ENCODE results near the gene LIFR. TPM values are rescaled to one million over a fixed set of nuclear protein-coding genes. Genes with fewer than 3 reads are reported as not detected.

Gene LIFR
- total RNA-seq, 1 experiment from 2014 or later = 10.4 TPM

GRCh38 chr5:38534156-38534453 lies 22.3 kb downstream of the LIFR start:
- intact Hi-C loops (cut with micrococcal nuclease) = no loop called here
- Histone ChIP-seq H3K9me2 (replicated peaks; ENCODE audit: low read length) (no peaks in the 10 kb centered on the region), H3K9ac (ENCODE audit: low read length) (no peak overlapping the region), H3K9me3 (ENCODE audit: low read length) (no peaks in the 10 kb centered on the region), H3K4me2 (ENCODE audit: low read length) (no peak overlapping the region), H3K79me2 (ENCODE audit: low read length) (no peaks in the 10 kb centered on the region), H2AFZ (ENCODE audit: low read length) (no peak overlapping the region), H3K27ac (ENCODE audit: low read length) (no peak overlapping the region), H4K20me1 (ENCODE audit: low read length) (no peaks in the 10 kb centered on the region), H3F3A (ENCODE audit: low read length, unreplicated experiment) (no peaks in the 10 kb centered on the region), H3K4me1 (ENCODE audit: insufficient read depth, low read length) (no peaks in the 10 kb centered on the region), H3K27me3 (ENCODE audit: low read length) (no peaks in the 10 kb centered on the region), H3K4me3 (ENCODE audit: low read length) (no peak overlapping the region), H3K36me3 (ENCODE audit: low read depth, low read length) (no peaks in the 10 kb centered on the region)
- no peak for TF ChIP-seq CTCF (conservative IDR thresholded peaks at IDR 0.05; ENCODE audit: low read depth, low read length)
- TF ChIP-seq EZH2 (IDR thresholded peaks at IDR 0.05; ENCODE audit: low read length, unreplicated experiment) = no peak
- TF ChIP-seq EZH2phosphoT487 (IDR thresholded peaks at IDR 0.05; ENCODE audit: borderline replicate concordance, low read length) = no peak
- ChIA-PET CTCF (no interaction called here), POLR2A (ENCODE audit: unreplicated experiment) (no interaction called here)
- no TSS peak for BruUV-seq (replicated peaks)
- ATAC-seq (no peak), DNase-seq (no peak)

DNA sequence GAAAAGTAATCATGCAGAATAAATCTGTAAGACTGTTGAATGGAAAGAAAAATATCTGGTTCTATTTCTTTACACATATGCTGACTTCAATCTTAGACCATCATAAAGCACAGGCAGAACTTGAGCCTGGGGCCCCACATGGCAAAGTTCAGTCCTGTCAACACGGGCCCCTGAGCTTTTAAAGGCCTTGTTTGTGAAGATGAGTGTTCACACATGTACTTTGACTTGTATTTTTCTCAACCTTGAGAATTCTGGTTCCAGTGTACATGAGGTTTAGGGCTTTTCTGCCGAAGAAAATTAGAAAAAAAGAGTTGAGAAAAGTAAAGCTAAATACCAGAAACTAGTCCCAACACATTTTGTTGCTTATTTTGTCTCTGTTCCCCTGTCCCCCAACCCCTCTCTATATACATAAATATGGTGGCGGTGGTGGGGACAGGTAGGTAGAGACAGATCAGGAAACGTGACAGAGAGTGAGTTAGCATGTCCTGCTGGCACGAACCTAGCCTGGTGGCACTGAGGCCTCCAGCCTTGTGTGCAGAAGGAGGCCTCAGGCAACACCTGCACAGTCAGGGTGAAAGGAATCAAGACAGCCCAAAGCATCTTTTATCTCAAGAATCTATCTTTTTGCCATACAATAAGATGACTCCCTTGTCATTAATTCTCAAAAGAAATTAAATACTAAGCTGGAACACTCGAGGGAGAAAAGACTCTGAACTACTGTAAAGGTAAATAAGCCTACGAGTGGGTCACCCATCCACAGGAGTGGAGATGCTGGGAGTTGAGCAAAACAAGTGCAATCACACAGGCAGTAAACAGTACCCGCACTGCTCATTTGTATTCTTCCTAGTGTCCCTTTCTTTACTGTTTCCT lies 22.9 kb downstream of the LIFR start:
- POLR2A ChIA-PET (ENCODE audit: unreplicated experiment) = no interaction called here
- no TSS peak for BruUV-seq (replicated peaks)
- no peak overlapping the region for H3K4me2 ChIP-seq (ENCODE audit: low read length)

More for the DNA sequence above, 22.9 kb downstream of the LIFR start:
- H3K9me3 ChIP-seq (ENCODE audit: low read length) = no peaks in the 10 kb centered on the region
- H3K79me2 ChIP-seq (ENCODE audit: low read length) = no peaks in the 10 kb centered on the region
- TF ChIP-seq CTCF (conservative IDR thresholded peaks at IDR 0.05; ENCODE audit: low read depth, low read length) (no peak), EZH2 (IDR thresholded peaks at IDR 0.05; ENCODE audit: low read length, unreplicated experiment) (no peak), EZH2phosphoT487 (IDR thresholded peaks at IDR 0.05; ENCODE audit: borderline replicate concordance, low read length) (no peak)
- H3F3A ChIP-seq (ENCODE audit: low read length, unreplicated experiment) = no peaks in the 10 kb centered on the region
- H3K4me1 ChIP-seq (ENCODE audit: insufficient read depth, low read length) = no peaks in the 10 kb centered on the region
- no peak overlapping the region for H3K9ac ChIP-seq (ENCODE audit: low read length)
- no peaks in the 10 kb centered on the region for H3K9me2 ChIP-seq (replicated peaks; ENCODE audit: low read length)
- intact Hi-C loops (cut with micrococcal nuclease) = no loop called here
- DNase-seq (no peak), ATAC-seq (no peak)
- H4K20me1 ChIP-seq (ENCODE audit: low read length) = no peaks in the 10 kb centered on the region
- H3K27me3 ChIP-seq (ENCODE audit: low read length) = no peaks in the 10 kb centered on the region
- H3K27ac ChIP-seq (ENCODE audit: low read length) = no peak overlapping the region
- H3K36me3 ChIP-seq (ENCODE audit: low read depth, low read length) = no peaks in the 10 kb centered on the region
- CTCF ChIA-PET = interaction anchor here (0.7 kb wide), 1 partner anchor 149 kb away, joined by 3 read pairs; no protein-coding TSS in a partner anchor
- no peak overlapping the region for H2AFZ ChIP-seq (ENCODE audit: low read length)
- no peak overlapping the region for H3K4me3 ChIP-seq (ENCODE audit: low read length)

All from PC-3 (cell line).